HAP-1 (cell line): ENCODE measurements around the gene HMGN2.
"Not testable (repeated sequence)": the region's sequence is repeated elsewhere in the genome, so short reads cannot be mapped to it uniquely, and the experiment has no call there.

Source experiments
- DNase-seq, 2 experiments: peaks; one replicate each; pipeline ENCODE4 v3.0.0-alpha.2; 2016 to 2020; ENCODE audit warnings: low spot score in 2 of 2
- H3K27me3 ChIP-seq: fragments of 250-450 bp; sonication (Bioruptor Pico); 2 replicates; pipeline ENCODE4 v1.5.1; 2020; ENCODE audit warnings: low read depth, mild to moderate bottlenecking, moderate library complexity
- H3K36me3 ChIP-seq: fragments of 250-450 bp; sonication (Bioruptor Pico); replicated peaks from 2 replicates; pipeline ENCODE4 v1.5.1; 2020; ENCODE audit warnings: mild to moderate bottlenecking
- H3K4me1 ChIP-seq: fragments of 250-450 bp; sonication (Bioruptor Pico); 2 replicates; pipeline ENCODE4 v1.5.1; 2020; ENCODE audit warnings: mild to moderate bottlenecking
- H3K4me3 ChIP-seq: fragments of 250-450 bp; sonication (Bioruptor Pico); 2 replicates; pipeline ENCODE4 v1.5.1; 2020; ENCODE audit warnings: mild to moderate bottlenecking, moderate library complexity
- H3K9me3 ChIP-seq: fragments of 250-450 bp; sonication (Bioruptor Pico); 2 replicates; pipeline ENCODE4 v1.5.1; 2020; ENCODE audit warnings: mild to moderate bottlenecking, moderate library complexity
- in situ Hi-C: fragments of 300-500 bp; cut with MboI; formaldehyde crosslinking; loops from 3 replicates; pipeline ENCODE4 v1.14.3; 2020; ENCODE audit warnings: low sequenced_read_pairs, inconsistent platforms, mixed read lengths

Gene HMGN2

DNA sequence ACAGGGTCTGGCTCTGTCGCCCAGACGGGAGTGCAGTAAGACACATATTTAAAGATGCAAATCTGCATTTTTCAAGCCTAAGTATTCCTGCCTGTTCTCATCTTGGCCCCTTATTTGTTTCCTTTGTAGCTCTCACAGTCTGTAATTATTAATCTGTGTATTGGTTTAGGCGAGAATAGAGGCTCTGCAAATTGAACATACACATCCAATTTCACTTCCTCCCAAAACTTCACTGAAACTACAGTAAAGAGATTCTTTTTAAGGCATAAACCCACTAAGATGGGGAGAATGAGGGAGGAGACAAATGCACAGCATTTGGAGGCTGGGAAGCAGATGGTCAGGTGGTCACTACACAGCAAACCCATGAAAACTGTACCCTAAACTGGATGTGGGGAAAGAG lies 21.0 kb downstream of the HMGN2 start:
- no peaks in the 10 kb centered on the region for H3K9me3 ChIP-seq
- no peaks in the 10 kb centered on the region for H3K36me3 ChIP-seq
- DNase-seq: no peak
- in situ Hi-C loops: no loop called here
- H3K4me1 ChIP-seq: no peaks in the 10 kb centered on the region
- no peak overlapping the region for H3K4me3 ChIP-seq
- H3K27me3 ChIP-seq: no peaks in the 10 kb centered on the region

DNA sequence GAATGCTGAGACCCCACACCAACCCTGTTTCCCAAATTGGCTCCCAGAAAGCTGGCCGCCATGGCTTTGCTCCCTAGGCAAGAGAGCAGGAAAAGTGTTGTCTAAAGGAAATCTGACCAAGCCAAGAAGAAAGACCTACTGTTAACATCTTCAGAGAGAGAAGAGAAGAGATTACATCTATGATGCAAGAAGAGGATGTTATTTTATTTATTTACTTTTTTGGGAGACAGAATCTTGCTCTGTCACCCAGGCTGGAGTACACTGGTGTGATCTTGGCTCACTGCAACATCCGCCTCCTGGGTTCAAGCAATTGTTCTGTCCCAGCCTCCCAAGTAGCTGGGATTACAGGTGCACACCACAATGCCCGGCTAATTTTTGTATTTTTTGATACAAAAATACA lies 21.7 kb downstream of the HMGN2 start:
- H3K4me1 ChIP-seq: no peaks in the 10 kb centered on the region
- in situ Hi-C loops: no loop called here
- DNase-seq: no peak

DNA sequence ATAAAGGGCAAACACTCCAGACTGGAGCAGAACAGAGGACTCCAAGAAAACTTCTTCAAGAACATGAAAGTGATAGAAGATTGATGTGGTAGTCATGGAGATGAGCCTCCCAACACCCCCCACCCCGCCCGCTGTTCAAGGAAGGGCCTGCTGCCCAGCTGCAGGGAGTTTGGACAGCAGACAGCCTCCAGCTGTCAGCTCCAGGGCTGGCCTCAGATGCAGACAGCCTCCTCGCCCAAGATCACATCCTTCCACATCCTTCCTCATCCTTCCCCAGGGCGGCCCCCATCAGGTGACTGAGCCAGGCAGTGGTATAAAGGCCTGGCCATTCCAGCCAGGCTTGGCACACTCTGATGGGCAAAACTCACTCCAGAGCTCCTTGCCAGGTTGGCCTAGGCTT lies 24.6 kb downstream of the HMGN2 start:
- Histone ChIP-seq H3K27me3 (no peaks in the 10 kb centered on the region), H3K4me1 (peaks cover 14% of the 10 kb centered on the region), H3K9me3 (no peaks in the 10 kb centered on the region), H3K36me3 (no peaks in the 10 kb centered on the region), H3K4me3 (no peak overlapping the region)
- in situ Hi-C loops: no loop called here
- DNase-seq: no peak

More for the DNA sequence above, 21.7 kb downstream of the HMGN2 start:
- H3K4me3 ChIP-seq: no peak overlapping the region
- H3K9me3 ChIP-seq: no peaks in the 10 kb centered on the region
- no peaks in the 10 kb centered on the region for H3K27me3 ChIP-seq
- H3K36me3 ChIP-seq: no peaks in the 10 kb centered on the region

DNA sequence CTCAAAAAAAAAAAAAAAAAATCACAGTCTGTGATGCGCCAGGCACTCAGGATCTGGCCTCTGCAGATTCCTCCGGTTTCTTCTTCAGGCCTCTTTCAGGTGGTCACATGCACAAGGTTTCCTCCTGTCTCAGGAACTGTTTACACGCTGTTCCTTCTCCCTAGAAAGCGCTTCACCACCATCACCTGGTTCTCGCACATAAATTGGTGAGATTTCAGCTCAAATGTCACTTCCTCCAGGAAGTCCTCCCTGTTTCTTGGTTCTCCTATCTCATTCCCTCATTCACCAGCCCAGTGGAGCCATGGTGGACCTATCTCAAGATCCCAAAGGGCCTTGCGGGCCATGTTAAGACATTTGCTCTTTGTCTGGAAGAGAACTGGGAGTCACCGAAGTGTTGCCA lies 26.7 kb downstream of the HMGN2 start:
- H3K4me1 ChIP-seq: peaks cover 14% of the 10 kb centered on the region
- H3K9me3 ChIP-seq: no peaks in the 10 kb centered on the region
- no peaks in the 10 kb centered on the region for H3K27me3 ChIP-seq
- DNase-seq: no peak
- in situ Hi-C loops: no loop called here
- H3K4me3 ChIP-seq: no peak overlapping the region
- no peaks in the 10 kb centered on the region for H3K36me3 ChIP-seq

DNA sequence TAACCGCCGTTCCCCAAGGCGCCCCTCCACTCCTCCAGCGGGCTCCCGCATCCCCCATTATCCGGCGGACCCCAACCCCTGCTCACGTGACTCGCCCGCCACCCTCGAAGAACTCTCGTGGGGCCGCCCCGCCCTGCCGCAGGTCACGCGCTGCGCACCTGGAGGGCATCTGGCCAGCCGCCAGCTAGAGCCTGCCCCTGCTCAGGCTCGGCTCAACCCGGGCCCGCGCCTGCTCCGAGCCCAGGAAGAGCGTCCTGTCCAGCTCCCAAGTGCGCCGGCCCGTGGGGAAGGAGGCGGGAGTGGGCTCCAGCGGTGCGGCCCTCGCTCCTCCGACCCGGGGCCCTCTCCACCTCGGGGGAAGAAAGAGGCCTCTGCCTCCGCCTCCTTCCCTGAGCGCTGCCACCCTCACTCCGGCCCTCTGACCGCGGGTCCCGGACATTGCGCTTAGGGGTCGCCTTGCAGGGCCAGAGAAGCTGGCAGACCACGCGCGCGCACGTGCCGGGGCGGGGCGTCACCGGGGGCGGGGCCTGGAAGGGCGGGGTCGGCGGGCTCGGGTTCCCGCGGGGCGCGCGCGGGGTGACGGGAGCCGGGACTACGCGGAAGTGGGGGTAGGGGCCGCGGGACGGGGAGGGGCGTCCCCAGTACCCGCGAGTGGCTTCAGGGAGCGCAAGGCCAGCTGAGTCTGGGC lies 28.4 kb downstream of the HMGN2 start:
- Histone ChIP-seq H3K4me3 (peak overlapping the region; percentile 60), H3K27me3 (no peaks in the 10 kb centered on the region), H3K4me1 (peaks cover 14% of the 10 kb centered on the region), H3K36me3 (no peaks in the 10 kb centered on the region), H3K9me3 (no peaks in the 10 kb centered on the region)
- peak in 1 of 2 experiments; percentile 93 for DNase-seq
- in situ Hi-C loops: no loop called here

DNA sequence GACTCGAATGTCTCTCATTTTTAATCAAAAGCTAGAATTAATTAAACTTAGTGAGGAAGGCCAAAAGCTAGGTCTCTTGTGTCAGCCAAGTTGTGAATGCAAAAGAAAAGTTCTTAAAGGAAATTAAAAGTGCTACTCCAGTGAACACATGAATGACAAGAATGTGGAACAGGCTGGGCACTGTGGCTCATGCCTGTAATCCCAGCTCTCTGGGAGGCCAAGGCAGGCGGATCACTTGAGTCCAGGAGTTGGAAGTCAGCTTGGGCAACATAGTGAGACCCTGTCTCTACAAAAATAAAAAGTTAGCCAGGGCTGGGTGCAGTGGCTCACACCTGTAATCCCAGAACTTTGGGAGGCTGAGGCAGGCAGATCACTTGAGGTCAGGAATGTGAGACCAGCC lies 38.5 kb downstream of the HMGN2 start:
- H3K27me3 ChIP-seq, DNase-seq, H3K9me3 ChIP-seq, in situ Hi-C loops, H3K4me1 ChIP-seq, H3K36me3 ChIP-seq, H3K4me3 ChIP-seq: not testable (repeated sequence)

DNA sequence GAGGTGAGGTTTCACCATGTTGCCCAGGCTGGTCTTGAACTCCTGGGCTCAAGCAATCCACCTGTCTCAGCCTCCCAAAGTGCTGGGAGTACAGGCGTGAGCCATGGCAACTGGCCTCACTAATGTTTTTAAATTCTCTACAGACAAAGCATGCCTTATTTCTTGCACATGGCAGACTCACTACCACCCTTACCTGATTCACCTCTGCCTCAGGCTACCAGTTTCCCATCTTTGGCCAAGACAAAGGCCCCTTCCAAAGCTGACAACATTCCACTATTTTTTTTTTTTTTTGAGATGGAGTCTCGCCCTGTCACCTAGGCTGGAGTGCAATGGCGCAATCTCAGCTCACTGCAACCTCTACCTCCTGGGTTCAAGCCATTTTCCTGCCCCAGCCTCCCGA lies 43.6 kb downstream of the HMGN2 start:
- H3K36me3 ChIP-seq, DNase-seq, in situ Hi-C loops, H3K9me3 ChIP-seq, H3K4me3 ChIP-seq, H3K27me3 ChIP-seq, H3K4me1 ChIP-seq: not testable (repeated sequence)

DNA sequence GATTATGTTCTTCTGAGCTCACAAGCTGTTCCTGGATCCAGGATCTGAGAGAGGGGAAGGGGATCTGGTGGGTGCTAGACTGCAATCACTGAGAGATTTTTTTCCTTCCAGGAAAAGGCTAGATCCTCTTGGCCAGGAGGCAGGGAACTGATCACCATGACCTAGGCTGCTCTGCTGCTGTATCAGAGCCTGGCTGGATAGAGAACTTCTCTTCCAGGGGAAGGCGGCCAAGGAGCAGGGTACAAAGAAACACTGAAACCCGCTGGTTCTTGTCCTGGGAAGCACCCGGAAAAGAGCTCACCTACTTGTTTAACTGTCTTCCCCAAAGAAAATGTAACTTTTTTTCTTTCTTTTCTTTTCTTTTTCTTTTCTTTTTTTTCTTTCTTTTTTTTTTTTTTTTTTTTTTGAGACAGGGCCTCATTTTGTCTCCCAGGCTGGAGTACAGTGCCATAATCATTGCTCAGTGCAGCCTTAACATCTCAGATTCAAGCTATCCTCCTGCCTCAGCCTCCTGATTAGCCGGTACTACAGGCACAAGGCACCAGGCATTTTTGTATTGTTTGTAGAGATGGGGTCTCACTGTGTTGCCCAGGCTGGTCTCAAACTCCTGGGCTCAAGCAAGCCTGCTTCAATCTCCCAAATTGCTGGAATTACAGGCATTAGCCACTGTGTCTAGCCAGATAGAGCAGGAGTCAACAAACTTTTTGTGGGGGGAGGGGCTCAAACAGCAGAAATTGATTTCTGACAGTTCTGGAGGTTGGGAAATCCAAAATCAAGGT lies 44.9 kb downstream of the HMGN2 start:
- H3K27me3 ChIP-seq: no peaks in the 10 kb centered on the region
- in situ Hi-C loops: no loop called here

DNA sequence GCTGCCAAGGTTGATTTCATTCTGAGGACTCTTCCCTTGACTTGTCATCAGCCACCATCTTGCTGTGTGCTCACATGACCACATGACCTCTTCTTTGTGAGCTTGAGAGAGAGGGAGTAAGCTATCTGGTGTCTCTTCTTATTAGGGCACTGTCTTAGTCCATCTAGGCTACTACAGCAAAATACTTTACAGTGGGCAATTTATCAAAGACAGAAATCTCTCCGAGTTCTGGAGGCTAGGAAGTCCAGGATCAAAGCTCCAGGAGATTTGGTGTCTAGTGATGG lies 45.5 kb downstream of the HMGN2 start:
- in situ Hi-C loops: no loop called here
- no peaks in the 10 kb centered on the region for H3K27me3 ChIP-seq

More for the DNA sequence above, 44.9 kb downstream of the HMGN2 start:
- DNase-seq: no peak
- Histone ChIP-seq H3K4me3 (no peak overlapping the region), H3K9me3 (no peaks in the 10 kb centered on the region), H3K4me1 (no peaks in the 10 kb centered on the region), H3K36me3 (no peaks in the 10 kb centered on the region)

DNA sequence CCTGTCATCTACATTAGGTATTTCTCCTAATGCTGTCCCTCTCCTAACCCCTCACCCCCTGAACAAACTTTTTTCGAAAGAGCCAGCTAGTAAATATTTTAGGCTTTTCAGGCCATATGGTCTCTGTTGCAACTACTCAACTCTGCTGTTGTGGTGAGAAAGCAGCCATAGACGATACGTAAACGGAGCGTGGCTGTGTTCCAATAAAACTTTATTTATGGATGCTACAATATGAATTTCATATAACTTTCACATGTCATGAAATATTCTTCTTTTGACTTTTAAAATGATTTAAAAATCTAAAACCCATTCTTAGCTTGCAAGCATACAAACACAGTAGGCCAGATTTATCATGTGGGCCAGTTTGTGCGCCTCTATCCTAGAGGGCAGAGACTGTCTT lies 46.1 kb downstream of the HMGN2 start:
- in situ Hi-C loops: no loop called here
- H3K36me3 ChIP-seq: no peaks in the 10 kb centered on the region

More for the DNA sequence above, 45.5 kb downstream of the HMGN2 start:
- Histone ChIP-seq H3K4me3 (no peak overlapping the region), H3K9me3 (no peaks in the 10 kb centered on the region), H3K4me1 (no peaks in the 10 kb centered on the region), H3K36me3 (no peaks in the 10 kb centered on the region)
- no peak for DNase-seq

DNA sequence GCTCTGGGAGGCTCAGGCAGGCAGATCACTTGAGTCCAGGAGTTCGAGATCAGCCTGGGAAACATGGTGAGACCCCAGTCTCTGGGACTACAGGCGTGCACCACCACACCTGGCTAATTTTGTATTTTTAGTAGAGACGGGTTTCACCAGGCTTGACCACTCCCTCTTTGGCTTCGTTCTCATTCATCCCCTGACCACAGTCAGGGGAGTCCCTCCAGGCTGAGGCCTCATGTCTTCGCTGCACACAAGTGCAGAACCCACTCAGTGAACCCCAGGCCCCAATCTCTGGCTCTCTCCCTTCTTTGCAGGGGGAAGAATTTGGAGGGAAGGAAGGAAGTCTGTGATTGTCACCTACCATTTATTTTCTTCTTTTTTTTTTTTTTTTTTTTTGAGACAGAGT lies 48.1 kb downstream of the HMGN2 start:
- Histone ChIP-seq H3K4me3 (no peak overlapping the region), H3K36me3 (no peaks in the 10 kb centered on the region), H3K27me3 (no peaks in the 10 kb centered on the region), H3K9me3 (no peaks in the 10 kb centered on the region), H3K4me1 (no peaks in the 10 kb centered on the region)
- in situ Hi-C loops: no loop called here
- no peak for DNase-seq

More for the DNA sequence above, 46.1 kb downstream of the HMGN2 start:
- no peaks in the 10 kb centered on the region for H3K27me3 ChIP-seq
- H3K9me3 ChIP-seq: no peaks in the 10 kb centered on the region
- DNase-seq: no peak
- H3K4me3 ChIP-seq: no peak overlapping the region
- no peaks in the 10 kb centered on the region for H3K4me1 ChIP-seq

DNA sequence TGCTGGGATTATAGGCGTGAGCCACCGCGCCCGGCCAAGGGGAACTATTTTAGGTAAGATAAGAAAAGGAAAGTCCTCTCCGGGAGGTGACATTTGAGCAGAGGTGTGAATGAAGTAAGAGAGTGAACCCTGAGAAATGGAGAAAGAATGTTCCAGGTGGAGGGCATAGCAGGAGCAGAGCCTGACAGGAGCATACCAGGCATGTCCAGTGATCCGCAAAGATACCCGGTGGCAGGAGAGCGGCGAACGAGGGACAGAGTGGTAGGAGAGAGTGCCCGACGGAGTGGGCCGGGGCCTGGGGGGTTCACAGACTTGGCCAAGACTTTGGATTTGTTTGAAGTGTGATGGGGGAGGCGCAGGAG lies 49.4 kb downstream of the HMGN2 start:
- H3K4me1 ChIP-seq: no peaks in the 10 kb centered on the region
- in situ Hi-C loops: no loop called here

DNA sequence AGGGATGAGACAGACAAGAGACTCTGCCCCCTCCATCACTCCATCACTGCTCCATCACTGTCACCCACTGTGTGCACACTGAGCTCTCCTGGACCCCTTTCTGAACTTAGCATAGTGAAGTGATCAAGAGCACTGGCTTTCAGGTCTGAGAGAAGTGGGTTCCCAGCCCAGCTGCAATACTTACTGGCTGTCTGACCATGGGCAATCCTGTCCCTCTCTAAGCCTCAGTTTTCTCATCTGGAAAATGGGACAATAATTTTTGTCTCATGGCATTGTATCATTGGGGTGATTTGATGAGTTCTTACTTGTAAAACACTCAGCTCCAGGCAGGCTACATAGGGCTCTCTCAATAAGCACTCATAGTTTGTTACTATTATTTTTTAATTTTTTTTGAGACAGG lies 49.8 kb downstream of the HMGN2 start:
- H3K36me3 ChIP-seq: no peaks in the 10 kb centered on the region
- H3K27me3 ChIP-seq: no peaks in the 10 kb centered on the region
- H3K4me3 ChIP-seq: no peak overlapping the region
- DNase-seq: no peak
- H3K4me1 ChIP-seq: no peaks in the 10 kb centered on the region
- no peaks in the 10 kb centered on the region for H3K9me3 ChIP-seq
- in situ Hi-C loops: no loop called here

More for the DNA sequence above, 49.4 kb downstream of the HMGN2 start:
- Histone ChIP-seq H3K9me3 (no peaks in the 10 kb centered on the region), H3K4me3 (no peak overlapping the region), H3K27me3 (no peaks in the 10 kb centered on the region), H3K36me3 (no peaks in the 10 kb centered on the region)
- DNase-seq: no peak

DNA sequence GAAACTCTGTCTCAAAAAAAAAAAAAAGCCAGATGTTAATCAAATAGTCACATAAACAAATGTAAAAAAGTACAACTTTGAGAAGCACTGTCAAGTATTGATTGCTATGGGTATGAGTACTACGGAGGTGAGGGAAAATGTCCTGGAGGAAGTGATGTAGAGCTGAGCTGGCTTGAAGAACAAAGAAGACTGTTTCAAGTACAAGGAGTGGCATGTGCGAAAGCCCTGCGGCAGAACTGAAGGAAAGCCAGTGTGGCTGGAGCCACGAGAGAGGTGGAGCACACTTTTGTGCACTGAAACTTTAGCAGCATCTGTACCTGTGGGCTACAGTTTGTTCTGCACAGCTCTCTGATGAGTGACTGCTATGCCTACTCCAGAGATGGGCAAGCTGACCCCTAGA lies 51.9 kb downstream of the HMGN2 start:
- no peak overlapping the region for H3K4me3 ChIP-seq
- no peaks in the 10 kb centered on the region for H3K36me3 ChIP-seq
- H3K4me1 ChIP-seq: peaks cover 2% of the 10 kb centered on the region; the same call in 1 of the 2 replicates
- no peaks in the 10 kb centered on the region for H3K27me3 ChIP-seq
- no peak for DNase-seq
- no peaks in the 10 kb centered on the region for H3K9me3 ChIP-seq
- in situ Hi-C loops: no loop called here
